8988T (cell line): ENCODE results near the gene RWDD4.

Experiments used
- DNase-seq: peaks from one replicate; pipeline ENCODE4 v3.0.0; 2011

Gene RWDD4

GRCh38 chr4:183599284-183599683, 59.7 kb downstream of the RWDD4 start:
- DNase-seq: no peak

- no peak for DNase-seq
These were observed 62.8 kb downstream of the RWDD4 start for GRCh38 chr4:183596067-183596757.

- DNase-seq: no peak
These were observed 64.2 kb downstream of the RWDD4 start for GRCh38 chr4:183594823-183595222.

- DNase-seq: no peak
These were observed 67.7 kb downstream of the RWDD4 start for GRCh38 chr4:183591301-183591700.
